GM12878 (cell line): ENCODE data around the gene SLC2A1. TPM values are rescaled to one million over a fixed set of nuclear protein-coding genes. Genes with fewer than 3 reads are reported as not detected.

Experiments used
- ATAC-seq: fragments of 200-7000 bp; cut with Tn5 transposase; 3 replicates; pipeline ENCODE4 v1.9.1; 2020; ENCODE audit warnings: mild to moderate bottlenecking, moderate library complexity
- BruUV-seq: library from RNA; stranded (reverse); fragments of 400-500 nt; replicated peaks from 2 replicates; lab custom pipeline; 2021; lab: Mats Ljungman, UMichigan
- CTCF ChIA-PET: fragments of 300-600 bp; sonication (Branson Sonifier 250); formaldehyde crosslinking; extraction: SDS; loops from one replicate; lab custom pipeline; 2021; ENCODE audit warnings: inconsistent platforms; lab: Yijun Ruan, JAX
- POLR2A ChIA-PET: fragments of 350-600 bp; formaldehyde crosslinking; extraction: SDS; loops from one replicate; lab custom pipeline; 2021; ENCODE audit warnings: inconsistent platforms; lab: Charles Lee
- RAD21 ChIA-PET: fragments of 300-600 bp; sonication (Branson Sonifier 250); formaldehyde crosslinking; loops from one replicate; lab custom pipeline; 2023; ENCODE audit warnings: antibody characterized with exemption; ENCODE audit not compliant: unreplicated experiment; lab: Charles Lee
- SMC1A ChIA-PET: fragments of 300-600 bp; sonication (Branson Sonifier 250); formaldehyde crosslinking; loops from one replicate; lab custom pipeline; 2023; ENCODE audit not compliant: unreplicated experiment, uncharacterized antibody; lab: Charles Lee
- DNase-seq: peaks from one replicate; pipeline ENCODE4 v3.0.0-alpha.2; 2011; ENCODE audit warnings: low read depth, low spot score
- FAIRE-seq: peaks from 3 replicates; lab custom pipeline; 2011; peaks lifted over from hg19 to GRCh38; lab: Jason Lieb, UNC
- H2AFZ ChIP-seq: 2 replicates; pipeline ENCODE4 v1.6.0; 2011; ENCODE audit warnings: low read depth, low read length, control low read depth; ENCODE audit not compliant: control insufficient read depth
- H3K27ac ChIP-seq: 2 replicates; pipeline ENCODE4 v1.5.1; 2011; ENCODE audit warnings: control low read depth; ENCODE audit not compliant: control insufficient read depth, insufficient read depth
- H3K27me3 ChIP-seq, 2 experiments: replicated peaks in 1 of 2; 2 replicates each; pipeline versions ENCODE4 v1.6.0 to v1.6.1; 2011; ENCODE audit warnings: low read length in 1 of 2; ENCODE audit not compliant: control insufficient read depth in 2 of 2, insufficient read depth in 2 of 2
- H3K36me3 ChIP-seq, 2 experiments: 2 replicates each; pipeline ENCODE4 v1.5.1; 2011; ENCODE audit warnings: low read length in 1 of 2; ENCODE audit not compliant: control insufficient read depth in 2 of 2, insufficient read depth in 2 of 2
- H3K4me1 ChIP-seq: 2 replicates; pipeline ENCODE4 v1.6.1; 2011; ENCODE audit warnings: mild to moderate bottlenecking, low read length, moderate library complexity, mixed read lengths; ENCODE audit not compliant: control insufficient read depth, insufficient read depth
- H3K4me2 ChIP-seq: 2 replicates; pipeline ENCODE4 v1.6.0; 2011; ENCODE audit warnings: control low read depth; ENCODE audit not compliant: control insufficient read depth, insufficient read depth
- H3K4me3 ChIP-seq: fragments of 200-600 bp; sonication (generic); 2 replicates; pipeline ENCODE4 v1.5.1; 2016
- H3K79me2 ChIP-seq: 2 replicates; pipeline ENCODE4 v1.6.0; 2011; ENCODE audit warnings: low read length; ENCODE audit not compliant: control insufficient read depth, insufficient read depth
- H3K9ac ChIP-seq: 2 replicates; pipeline ENCODE4 v1.8.0; 2011; ENCODE audit warnings: low read length, control low read depth, mixed read lengths; ENCODE audit not compliant: control insufficient read depth, insufficient read depth
- H3K9me3 ChIP-seq: replicated peaks from 3 replicates; pipeline ENCODE4 v1.5.1; 2011; ENCODE audit warnings: mild to moderate bottlenecking, low read length; ENCODE audit not compliant: control insufficient read depth, insufficient read depth
- H4K20me1 ChIP-seq: 2 replicates; pipeline ENCODE4 v1.6.0; 2011; ENCODE audit not compliant: control insufficient read depth, insufficient read depth
- CREM ChIP-seq: IDR thresholded peaks from 2 replicates; pipeline ENCODE4 v1.6.1; 2014; ENCODE audit warnings: antibody characterized with exemption, low read depth
- IKZF1 ChIP-seq: fragments of 450-650 bp; conservative IDR thresholded peaks from 2 replicates; pipeline ENCODE4 v1.6.1; 2017; ENCODE audit warnings: antibody characterized with exemption, mild to moderate bottlenecking
- NFYB ChIP-seq: IDR thresholded peaks from 2 replicates; pipeline ENCODE4 v1.6.1; 2011; ENCODE audit warnings: low read depth, mild to moderate bottlenecking, low read length, improper control_type of control experiment, moderate library complexity; ENCODE audit not compliant: insufficient read depth
- RUNX3 ChIP-seq: IDR thresholded peaks from 2 replicates; pipeline ENCODE4 v1.6.1; 2012; ENCODE audit warnings: low read length, inconsistent platforms
- WGBS: methylation state at CpG from one replicate; pipeline ENCODE4 v1.1.6; 2016; ENCODE audit warnings: low lambda C conversion rate; ENCODE audit not compliant: insufficient replicate concordance, insufficient coverage; ENCODE audit errors: missing lambda C conversion rate; 5-methylcytosine and 5-hydroxymethylcytosine counted together
- in situ Hi-C: fragments of 300-500 bp; cut with MboI; formaldehyde crosslinking; loops from 9 replicates; pipeline ENCODE4 v1.14.3; 2018; ENCODE audit warnings: mixed read lengths
- intact Hi-C: fragments of 100-400 bp; cut with micrococcal nuclease; formaldehyde crosslinking; loops from one replicate; pipeline ENCODE4 v1.14.2; 2022; ENCODE audit not compliant: unreplicated experiment
- polyA plus RNA-seq, 11 experiments: library from polyadenylated mRNA; depleted of rRNA in 4 of 11; unstranded in 6 of 11; stranded (reverse) in 5 of 11; fragments of >200 nt; fragmentation: Nextera tagmentation in 4 of 11; fragmentation: Illumina TruSeq in 1 of 11; extraction: Ambion mirVana in 4 of 11; extraction: Trizol in 1 of 11; gene quantifications; 1 replicate in 1 of 11; 2 replicates in 10 of 11; pipeline versions ENCODE4 v1.2.1 to v1.2.3, GENCODE V29; 2011 to 2016; ENCODE audit warnings: inconsistent platforms in 2 of 11, missing spikeins in 2 of 11, low read depth in 1 of 11
- total RNA-seq, 4 experiments: library from RNA; depleted of rRNA in 3 of 4; stranded (reverse); fragments of >200 nt in 3 of 4; fragmentation: Illumina TruSeq in 1 of 4; extraction: Trizol in 1 of 4; gene quantifications; 2 replicates each; pipeline versions ENCODE4 v1.2.1 to v1.2.3, GENCODE V29; 2013 to 2021
- TF ChIP-seq, protein P1 (sequence below): fragments of 450-650 bp; formaldehyde crosslinking; IDR thresholded peaks from 2 replicates; pipeline ENCODE4 v1.4.0; 2022; ENCODE audit warnings: mild to moderate bottlenecking, moderate library complexity

The SLC2A1 gene
- total and polyA plus RNA-seq, 10 of the 15 experiments (the other 5 are each of a cell fraction or from before 2014, with no cell fraction given): 5.7 to 66.0 (median 44.2) TPM

DNA sequence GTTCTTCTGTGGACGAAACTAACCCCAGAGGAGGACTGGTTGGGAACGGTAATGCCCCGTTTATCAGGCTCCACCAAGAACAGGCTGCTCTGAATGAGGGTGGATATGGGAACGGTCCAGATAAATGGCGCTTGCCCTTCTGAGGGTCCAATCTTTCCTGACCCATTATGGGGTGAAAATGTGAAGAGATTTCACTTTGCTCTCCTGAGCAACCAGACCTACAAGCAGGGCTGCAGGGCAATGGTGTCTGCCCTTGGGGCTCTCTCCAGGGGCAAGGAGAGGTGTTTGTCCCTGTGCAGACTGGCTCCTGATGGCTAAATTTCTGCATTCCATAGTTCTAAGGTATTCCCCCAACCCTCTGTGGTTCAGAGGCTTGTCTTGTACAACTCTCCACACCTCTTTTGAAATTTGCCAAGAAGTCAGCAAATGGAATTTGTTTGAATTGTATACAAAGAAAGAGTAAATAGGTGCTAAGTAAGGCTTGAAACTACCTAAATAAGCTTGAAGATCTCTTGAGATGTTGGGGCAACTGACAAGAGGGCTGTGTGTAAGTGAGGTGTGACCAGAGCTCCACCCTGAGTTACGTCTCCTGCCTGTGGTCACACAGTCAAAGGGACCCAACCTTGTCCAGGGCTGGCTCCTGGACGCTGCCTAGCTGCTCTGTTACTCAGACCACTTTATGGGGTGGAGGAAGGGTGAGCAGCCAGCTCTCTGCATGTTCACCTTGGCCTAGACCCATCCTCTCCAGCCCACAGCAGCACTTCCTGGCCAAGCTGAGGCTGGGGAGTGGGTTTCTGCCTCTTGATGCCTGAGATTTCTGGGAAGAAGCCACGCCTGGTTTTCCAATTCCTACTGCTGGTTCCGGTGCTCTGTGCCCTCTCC lies 24.8 kb downstream of the SLC2A1 start:
- BruUV-seq: no TSS peak
- intact Hi-C loops: loop anchor here (5.0 kb wide), 1 partner anchor 252 kb away; the partner anchor contains the start of gene YBX1
- RAD21 ChIA-PET: interaction anchor here (0.9 to 2.7 kb wide), 6 partner anchors 10 to 140 kb away, joined by 3 to 21 read pairs (median 4); no protein-coding TSS in a partner anchor
- peak; percentile 6; the same call in 1 of the 2 replicates for TF ChIP-seq RUNX3
- TF ChIP-seq, protein P1, sequence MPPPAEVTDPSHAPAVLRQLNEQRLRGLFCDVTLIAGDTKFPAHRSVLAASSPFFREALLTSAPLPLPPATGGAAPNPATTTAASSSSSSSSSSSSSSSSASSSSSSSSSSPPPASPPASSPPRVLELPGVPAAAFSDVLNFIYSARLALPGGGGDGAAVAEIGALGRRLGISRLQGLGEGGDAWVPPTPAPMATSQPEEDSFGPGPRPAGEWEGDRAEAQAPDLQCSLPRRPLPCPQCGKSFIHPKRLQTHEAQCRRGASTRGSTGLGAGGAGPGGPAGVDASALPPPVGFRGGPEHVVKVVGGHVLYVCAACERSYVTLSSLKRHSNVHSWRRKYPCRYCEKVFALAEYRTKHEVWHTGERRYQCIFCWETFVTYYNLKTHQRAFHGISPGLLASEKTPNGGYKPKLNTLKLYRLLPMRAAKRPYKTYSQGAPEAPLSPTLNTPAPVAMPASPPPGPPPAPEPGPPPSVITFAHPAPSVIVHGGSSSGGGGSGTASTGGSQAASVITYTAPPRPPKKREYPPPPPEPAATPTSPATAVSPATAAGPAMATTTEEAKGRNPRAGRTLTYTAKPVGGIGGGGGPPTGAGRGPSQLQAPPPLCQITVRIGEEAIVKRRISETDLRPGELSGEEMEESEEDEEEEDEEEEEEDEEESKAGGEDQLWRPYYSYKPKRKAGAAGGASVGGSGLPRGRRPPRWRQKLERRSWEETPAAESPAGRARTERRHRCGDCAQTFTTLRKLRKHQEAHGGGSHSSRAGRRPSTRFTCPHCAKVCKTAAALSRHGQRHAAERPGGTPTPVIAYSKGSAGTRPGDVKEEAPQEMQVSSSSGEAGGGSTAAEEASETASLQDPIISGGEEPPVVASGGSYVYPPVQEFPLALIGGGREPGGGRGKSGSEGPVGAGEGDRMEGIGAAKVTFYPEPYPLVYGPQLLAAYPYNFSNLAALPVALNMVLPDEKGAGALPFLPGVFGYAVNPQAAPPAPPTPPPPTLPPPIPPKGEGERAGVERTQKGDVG (CRISPR knock-in tag): no peak
- TF ChIP-seq IKZF1: no peak
- TF ChIP-seq NFYB: no peak
- TF ChIP-seq CREM: no peak
- H3K4me3 ChIP-seq: peak overlapping the region; percentile 42; the same call in 1 of the 2 replicates
- no peak for ATAC-seq
- no peak overlapping the region for H2AFZ ChIP-seq
- DNase-seq: no peak
- peak overlapping the region; percentile 91 for H3K4me2 ChIP-seq
- SMC1A ChIA-PET: interaction anchor here (6.3 kb wide), 1 partner anchor 20 kb away, joined by 71 read pairs; no protein-coding TSS in a partner anchor
- WGBS: 34% methylated on average over 9 of the region's 9 CpGs
- peaks cover 6% of the 10 kb centered on the region; the same call in 1 of the 2 replicates for H4K20me1 ChIP-seq
- peaks cover 92% of the 10 kb centered on the region for H3K79me2 ChIP-seq
- in situ Hi-C loops: no loop called here
- peak overlapping the region; percentile 95 for H3K27ac ChIP-seq
- CTCF ChIA-PET: interaction anchor here (0.8 to 5.1 kb wide), 5 partner anchors 9 to 156 kb away, joined by 3 to 57 read pairs (median 4); no protein-coding TSS in a partner anchor
- H3K36me3 ChIP-seq: peaks cover 63 to 66% of the 10 kb centered on the region in 2 experiments
- FAIRE-seq: no peak
- H3K27me3 ChIP-seq: no peaks in the 10 kb centered on the region
- POLR2A ChIA-PET: interaction anchor here (0.5 to 3.4 kb wide), 4 partner anchors 15 to 166 kb away, joined by 6 to 22 read pairs (median 14); no protein-coding TSS in a partner anchor
- H3K4me1 ChIP-seq: peaks cover 87% of the 10 kb centered on the region
- H3K9me3 ChIP-seq: no peaks in the 10 kb centered on the region
- H3K9ac ChIP-seq: no peak overlapping the region
